Endodermal cell (in vitro differentiated cells): ENCODE data around the gene PRR33. TPM values are rescaled to one million over a fixed set of nuclear protein-coding genes. Genes with fewer than 3 reads are reported as not detected.

ENCODE experiments used
- DNase-seq: peaks from one replicate; pipeline ENCODE4 v3.0.0-alpha.2; 2017
- H3K27ac ChIP-seq: 2 replicates; pipeline ENCODE4 v1.5.1; 2013; ENCODE audit warnings: mild to moderate bottlenecking, low read depth, low read length, moderate library complexity
- H3K27me3 ChIP-seq: 2 replicates; pipeline ENCODE4 v1.6.1; 2013; ENCODE audit warnings: mild to moderate bottlenecking, low read length, moderate library complexity; ENCODE audit not compliant: insufficient read depth, control insufficient read depth, poor library complexity, severe bottlenecking
- H3K36me3 ChIP-seq: 2 replicates; pipeline ENCODE4 v1.7.0; 2013; ENCODE audit warnings: mild to moderate bottlenecking, low read length, moderate library complexity; ENCODE audit not compliant: control insufficient read depth, insufficient read depth
- H3K4me1 ChIP-seq: one replicate; pipeline ENCODE4 v1.7.0; 2013; ENCODE audit warnings: low read length; ENCODE audit not compliant: control insufficient read depth, insufficient read depth
- H3K4me3 ChIP-seq: 2 replicates; pipeline ENCODE4 v1.5.1; 2013; ENCODE audit warnings: mild to moderate bottlenecking, low read length, moderate library complexity
- H3K9ac ChIP-seq: 2 replicates; pipeline ENCODE4 v1.6.1; 2013; ENCODE audit warnings: mild to moderate bottlenecking, low read length, moderate library complexity; ENCODE audit not compliant: poor library complexity, severe bottlenecking; ENCODE audit errors: extremely low read depth
- H3K9me3 ChIP-seq: 2 replicates; pipeline ENCODE4 v1.6.1; 2013; ENCODE audit warnings: mild to moderate bottlenecking, low read length, moderate library complexity; ENCODE audit not compliant: control insufficient read depth
- H3K27ac Mint-ChIP-seq: 2 replicates; pipeline ENCODE4 v1.8.0; 2020; ENCODE audit warnings: mixed read lengths
- H3K27me3 Mint-ChIP-seq: 2 replicates; pipeline ENCODE4 v1.8.0; 2021; ENCODE audit warnings: mild to moderate bottlenecking, mixed read lengths; ENCODE audit not compliant: insufficient read depth
- H3K36me3 Mint-ChIP-seq: 2 replicates; pipeline ENCODE4 v1.8.0; 2020; ENCODE audit warnings: low read depth, mixed read lengths
- H3K4me1 Mint-ChIP-seq: 2 replicates; pipeline ENCODE4 v1.8.0; 2020; ENCODE audit warnings: mixed read lengths
- H3K4me3 Mint-ChIP-seq: 2 replicates; pipeline ENCODE4 v1.8.0; 2020; ENCODE audit warnings: mild to moderate bottlenecking, moderate library complexity, mixed read lengths
- H3K9me3 Mint-ChIP-seq: 2 replicates; pipeline ENCODE4 v1.8.0; 2020; ENCODE audit warnings: mild to moderate bottlenecking, mixed read lengths
- CTCF ChIP-seq: fragments of 200-600 bp; sonication (generic); conservative IDR thresholded peaks from 2 replicates; pipeline ENCODE4 v1.5.0; 2021; ENCODE audit warnings: antibody characterized with exemption, mild to moderate bottlenecking
- WGBS, 2 experiments: methylation state at CpG; one replicate each; pipeline versions ENCODE4 v1.1.5 to v1.1.7; 2013; ENCODE audit warnings: missing lambda C conversion rate in 2 of 2, mixed read lengths in 1 of 2; ENCODE audit not compliant: insufficient coverage in 1 of 2, insufficient read length in 1 of 2; 5-methylcytosine and 5-hydroxymethylcytosine counted together
- total RNA-seq, 2 donors: library from RNA; stranded (reverse); fragmentation: NEBNext Ultra II Directional in 1 of 2; extraction: Animal tissue kit (Norgen Biotek cat#: 25700) in 1 of 2; gene quantifications; 2 replicates in 1 of 2; 3 replicates in 1 of 2; pipeline ENCODE4 v1.2.1, GENCODE V29; 2021

The PRR33 gene
- total RNA-seq, 2 donors from 2014 or later: not detected

GRCh38 chr11:1881442-1882264 lies 10.0 kb downstream of the PRR33 start:
- Mint-ChIP-seq H3K4me3 (no peak overlapping the region), H3K9me3 (no peaks in the 10 kb centered on the region), H3K27ac (no peak overlapping the region), H3K27me3 (no peaks in the 10 kb centered on the region), H3K36me3 (no peaks in the 10 kb centered on the region), H3K4me1 (no peaks in the 10 kb centered on the region)
- no peak overlapping the region for H3K9ac ChIP-seq
- H3K4me1 ChIP-seq: no peaks in the 10 kb centered on the region
- DNase-seq: no peak
- no peak for TF ChIP-seq CTCF
- H3K9me3 ChIP-seq: no peaks in the 10 kb centered on the region
- 88 to 91% methylated on average over 17 to 43 of the region's 43 CpGs for WGBS, 2 experiments
- peaks cover 13% of the 10 kb centered on the region for H3K27me3 ChIP-seq
- no peaks in the 10 kb centered on the region for H3K36me3 ChIP-seq
- no peak overlapping the region for H3K4me3 ChIP-seq
- no peak overlapping the region for H3K27ac ChIP-seq

- H3K36me3 Mint-ChIP-seq: no peaks in the 10 kb centered on the region
- Histone ChIP-seq H3K36me3 (no peaks in the 10 kb centered on the region), H3K4me1 (no peaks in the 10 kb centered on the region), H3K9me3 (no peaks in the 10 kb centered on the region), H3K27ac (no peak overlapping the region), H3K9ac (no peak overlapping the region), H3K4me3 (no peak overlapping the region), H3K27me3 (peaks cover 10% of the 10 kb centered on the region)
- H3K4me3 Mint-ChIP-seq: no peak overlapping the region
- H3K27me3 Mint-ChIP-seq: no peaks in the 10 kb centered on the region
- H3K4me1 Mint-ChIP-seq: no peaks in the 10 kb centered on the region
- no peaks in the 10 kb centered on the region for H3K9me3 Mint-ChIP-seq
- no peak for DNase-seq
- WGBS, 2 experiments: 63 to 83% methylated on average over 4 to 9 of the region's 9 CpGs
- no peak overlapping the region for H3K27ac Mint-ChIP-seq
- no peak for TF ChIP-seq CTCF
Measured at GRCh38 chr11:1880746-1881441, 10.8 kb downstream of the PRR33 start.

GRCh38 chr11:1879941-1880720 lies 11.6 kb downstream of the PRR33 start:
- Histone ChIP-seq H3K4me1 (no peaks in the 10 kb centered on the region), H3K9me3 (no peaks in the 10 kb centered on the region), H3K4me3 (no peak overlapping the region), H3K27me3 (peaks cover 2% of the 10 kb centered on the region), H3K9ac (no peak overlapping the region), H3K27ac (no peak overlapping the region), H3K36me3 (no peaks in the 10 kb centered on the region)
- Mint-ChIP-seq H3K4me1 (no peaks in the 10 kb centered on the region), H3K36me3 (no peaks in the 10 kb centered on the region), H3K27me3 (no peaks in the 10 kb centered on the region), H3K4me3 (no peak overlapping the region), H3K9me3 (no peaks in the 10 kb centered on the region), H3K27ac (no peak overlapping the region)
- no peak for TF ChIP-seq CTCF
- WGBS, 2 experiments: 88 to 96% methylated on average over 4 to 32 of the region's 32 CpGs
- no peak for DNase-seq
